SK-N-SH treated with all-trans-retinoic acid at 6 μM for 48 hours (cell line): ENCODE measurements around the gene EPC2.

Source experiments
- ATAC-seq: fragments of 200-7000 bp; cut with Tn5 transposase; 3 replicates; pipeline ENCODE4 v1.9.1; 2020; ENCODE audit warnings: mild to moderate bottlenecking, moderate library complexity
- ARNTL ChIP-seq: fragments of 450-650 bp; formaldehyde crosslinking; IDR thresholded peaks from 2 replicates; pipeline ENCODE4 v1.5.0; 2020; ENCODE audit warnings: low read depth, mild to moderate bottlenecking, moderate library complexity, borderline replicate concordance
- BACH2 ChIP-seq: fragments of 250-450 bp; sonication (Bioruptor Pico); IDR thresholded peaks from 2 replicates; pipeline ENCODE4 v1.9.0; 2021; ENCODE audit warnings: mild to moderate bottlenecking, borderline replicate concordance
- CREB5 ChIP-seq: fragments of 250-450 bp; sonication (Bioruptor Pico); IDR thresholded peaks from 2 replicates; pipeline ENCODE4 v1.5.1; 2020; ENCODE audit warnings: low read depth, mild to moderate bottlenecking, moderate library complexity
- CSDC2 ChIP-seq: fragments of 250-450 bp; sonication (Bioruptor Pico); IDR thresholded peaks from 2 replicates; pipeline ENCODE4 v1.5.0; 2020; ENCODE audit warnings: mild to moderate bottlenecking, moderate library complexity
- CSRNP3 ChIP-seq: fragments of 250-450 bp; sonication (Bioruptor Pico); IDR thresholded peaks from 2 replicates; pipeline ENCODE4 v1.5.1; 2021; ENCODE audit warnings: mild to moderate bottlenecking, moderate library complexity
- ESRRG ChIP-seq: fragments of 250-450 bp; sonication (Bioruptor Pico); IDR thresholded peaks from 2 replicates; pipeline ENCODE4 v1.6.1; 2021; ENCODE audit warnings: mild to moderate bottlenecking
- GLIS3 ChIP-seq: fragments of 250-450 bp; sonication (Bioruptor Pico); IDR thresholded peaks from 2 replicates; pipeline ENCODE4 v1.5.0; 2020; ENCODE audit warnings: mild to moderate bottlenecking, moderate library complexity
- ISL1 ChIP-seq: fragments of 250-450 bp; sonication (Bioruptor Pico); IDR thresholded peaks from 2 replicates; pipeline ENCODE4 v2.1.2; 2022; ENCODE audit warnings: mild to moderate bottlenecking, moderate library complexity
- OSR1 ChIP-seq: fragments of 250-450 bp; sonication (Bioruptor Pico); IDR thresholded peaks from 2 replicates; pipeline ENCODE4 v1.8.0; 2022; ENCODE audit warnings: moderate library complexity, mild to moderate bottlenecking, inconsistent platforms
- PPARA ChIP-seq: fragments of 250-450 bp; sonication (Bioruptor Pico); IDR thresholded peaks from 2 replicates; pipeline ENCODE4 v1.5.0; 2020; ENCODE audit warnings: mild to moderate bottlenecking, borderline replicate concordance
- RARB ChIP-seq: fragments of 250-450 bp; sonication (Bioruptor Pico); IDR thresholded peaks from 2 replicates; pipeline ENCODE4 v1.8.0; 2021; ENCODE audit warnings: mild to moderate bottlenecking, moderate library complexity
- SNAI2 ChIP-seq: fragments of 250-450 bp; sonication (Bioruptor Pico); IDR thresholded peaks from 2 replicates; pipeline ENCODE4 v1.5.0; 2020; ENCODE audit warnings: mild to moderate bottlenecking, moderate library complexity
- TCF4 ChIP-seq: fragments of 250-450 bp; sonication (Bioruptor Pico); IDR thresholded peaks from 2 replicates; pipeline ENCODE4 v1.8.0; 2021; ENCODE audit warnings: mild to moderate bottlenecking, moderate library complexity, borderline replicate concordance
- TOX ChIP-seq: fragments of 250-450 bp; sonication (Bioruptor Pico); IDR thresholded peaks from 2 replicates; pipeline ENCODE4 v1.8.0; 2021; ENCODE audit warnings: mild to moderate bottlenecking, moderate library complexity, borderline replicate concordance
- ZC3H10 ChIP-seq: fragments of 250-450 bp; sonication (Bioruptor Pico); IDR thresholded peaks from 2 replicates; pipeline ENCODE4 v1.5.1; 2021; ENCODE audit warnings: mild to moderate bottlenecking, moderate library complexity
- ZFP3 ChIP-seq: fragments of 250-450 bp; sonication (Bioruptor Pico); IDR thresholded peaks from 2 replicates; pipeline ENCODE4 v1.5.0; 2020; ENCODE audit warnings: mild to moderate bottlenecking, moderate library complexity
- ZFP30 ChIP-seq: fragments of 450-650 bp; formaldehyde crosslinking; IDR thresholded peaks from 2 replicates; pipeline ENCODE4 v1.5.0; 2022; ENCODE audit warnings: mild to moderate bottlenecking, moderate library complexity
- ZNF565 ChIP-seq: fragments of 450-650 bp; formaldehyde crosslinking; conservative IDR thresholded peaks from 2 replicates; pipeline ENCODE4 v1.5.0; 2020; ENCODE audit warnings: low read depth, mild to moderate bottlenecking, moderate library complexity
- ZNF70 ChIP-seq: fragments of 450-650 bp; formaldehyde crosslinking; IDR thresholded peaks from 2 replicates; pipeline ENCODE4 v1.5.0; 2020; ENCODE audit warnings: mild to moderate bottlenecking, moderate library complexity
- ZNF8 ChIP-seq: fragments of 450-650 bp; formaldehyde crosslinking; IDR thresholded peaks from 2 replicates; pipeline ENCODE4 v1.5.0; 2020; ENCODE audit warnings: mild to moderate bottlenecking, moderate library complexity
- TF ChIP-seq, protein P1 (sequence below): fragments of 250-450 bp; sonication (Bioruptor Pico); IDR thresholded peaks from 2 replicates; pipeline ENCODE4 v1.5.0; 2020; ENCODE audit warnings: mild to moderate bottlenecking, moderate library complexity
- TF ChIP-seq, protein P2 (sequence below): fragments of 250-450 bp; sonication (Bioruptor Pico); IDR thresholded peaks from 2 replicates; pipeline ENCODE4 v1.8.0; 2021; ENCODE audit warnings: low read depth, mild to moderate bottlenecking, moderate library complexity, borderline replicate concordance

Gene EPC2

GRCh38 chr2:148764815-148765214 lies 120.3 kb downstream of the EPC2 start (continued):
- TF ChIP-seq, protein P1, sequence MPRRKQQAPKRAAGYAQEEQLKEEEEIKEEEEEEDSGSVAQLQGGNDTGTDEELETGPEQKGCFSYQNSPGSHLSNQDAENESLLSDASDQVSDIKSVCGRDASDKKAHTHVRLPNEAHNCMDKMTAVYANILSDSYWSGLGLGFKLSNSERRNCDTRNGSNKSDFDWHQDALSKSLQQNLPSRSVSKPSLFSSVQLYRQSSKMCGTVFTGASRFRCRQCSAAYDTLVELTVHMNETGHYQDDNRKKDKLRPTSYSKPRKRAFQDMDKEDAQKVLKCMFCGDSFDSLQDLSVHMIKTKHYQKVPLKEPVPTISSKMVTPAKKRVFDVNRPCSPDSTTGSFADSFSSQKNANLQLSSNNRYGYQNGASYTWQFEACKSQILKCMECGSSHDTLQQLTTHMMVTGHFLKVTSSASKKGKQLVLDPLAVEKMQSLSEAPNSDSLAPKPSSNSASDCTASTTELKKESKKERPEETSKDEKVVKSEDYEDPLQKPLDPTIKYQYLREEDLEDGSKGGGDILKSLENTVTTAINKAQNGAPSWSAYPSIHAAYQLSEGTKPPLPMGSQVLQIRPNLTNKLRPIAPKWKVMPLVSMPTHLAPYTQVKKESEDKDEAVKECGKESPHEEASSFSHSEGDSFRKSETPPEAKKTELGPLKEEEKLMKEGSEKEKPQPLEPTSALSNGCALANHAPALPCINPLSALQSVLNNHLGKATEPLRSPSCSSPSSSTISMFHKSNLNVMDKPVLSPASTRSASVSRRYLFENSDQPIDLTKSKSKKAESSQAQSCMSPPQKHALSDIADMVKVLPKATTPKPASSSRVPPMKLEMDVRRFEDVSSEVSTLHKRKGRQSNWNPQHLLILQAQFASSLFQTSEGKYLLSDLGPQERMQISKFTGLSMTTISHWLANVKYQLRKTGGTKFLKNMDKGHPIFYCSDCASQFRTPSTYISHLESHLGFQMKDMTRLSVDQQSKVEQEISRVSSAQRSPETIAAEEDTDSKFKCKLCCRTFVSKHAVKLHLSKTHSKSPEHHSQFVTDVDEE, result no peak
- TF ChIP-seq ZFP3 (CRISPR knock-in tag) (no peak), ESRRG (CRISPR knock-in tag) (no peak), PPARA (CRISPR knock-in tag) (no peak), RARB (no peak)

GRCh38 chr2:148770047-148770446 lies 125.5 kb downstream of the EPC2 start:
- TF ChIP-seq ZNF565 (CRISPR knock-in tag), result no peak
- TF ChIP-seq CREB5 (CRISPR knock-in tag), result no peak
- ATAC-seq, result no peak

DNA sequence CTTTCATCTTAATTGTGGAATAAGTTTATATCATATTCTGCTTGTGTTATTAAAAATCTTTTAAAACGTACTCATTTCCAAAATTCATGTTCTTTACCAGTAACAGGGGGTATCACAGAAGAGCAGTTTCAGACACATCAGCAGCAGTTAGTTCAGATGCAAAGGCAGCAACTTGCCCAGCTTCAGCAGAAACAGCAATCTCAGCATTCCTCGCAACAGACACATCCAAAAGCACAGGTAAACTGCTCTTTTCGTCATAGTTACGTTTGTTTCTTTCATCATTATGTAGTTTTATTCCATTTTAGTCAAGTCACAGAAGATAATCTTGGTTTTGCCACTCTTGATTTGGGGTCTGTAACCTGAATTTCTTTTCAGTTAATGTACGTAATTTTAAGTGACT lies 137.0 kb downstream of the EPC2 start:
- no peak for ATAC-seq
- TF ChIP-seq PPARA (CRISPR knock-in tag) (no peak), GLIS3 (CRISPR knock-in tag) (no peak), TOX (CRISPR knock-in tag) (no peak), CSRNP3 (CRISPR knock-in tag) (no peak), ZNF70 (CRISPR knock-in tag) (no peak), ZNF8 (CRISPR knock-in tag) (no peak), ZC3H10 (CRISPR knock-in tag) (no peak), ZFP3 (CRISPR knock-in tag) (no peak), ZNF565 (CRISPR knock-in tag) (no peak)
- TF ChIP-seq, protein P2, sequence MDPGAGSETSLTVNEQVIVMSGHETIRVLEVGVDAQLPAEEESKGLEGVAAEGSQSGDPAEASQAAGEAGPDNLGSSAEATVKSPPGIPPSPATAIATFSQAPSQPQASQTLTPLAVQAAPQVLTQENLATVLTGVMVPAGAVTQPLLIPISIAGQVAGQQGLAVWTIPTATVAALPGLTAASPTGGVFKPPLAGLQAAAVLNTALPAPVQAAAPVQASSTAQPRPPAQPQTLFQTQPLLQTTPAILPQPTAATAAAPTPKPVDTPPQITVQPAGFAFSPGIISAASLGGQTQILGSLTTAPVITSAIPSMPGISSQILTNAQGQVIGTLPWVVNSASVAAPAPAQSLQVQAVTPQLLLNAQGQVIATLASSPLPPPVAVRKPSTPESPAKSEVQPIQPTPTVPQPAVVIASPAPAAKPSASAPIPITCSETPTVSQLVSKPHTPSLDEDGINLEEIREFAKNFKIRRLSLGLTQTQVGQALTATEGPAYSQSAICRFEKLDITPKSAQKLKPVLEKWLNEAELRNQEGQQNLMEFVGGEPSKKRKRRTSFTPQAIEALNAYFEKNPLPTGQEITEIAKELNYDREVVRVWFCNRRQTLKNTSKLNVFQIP (CRISPR knock-in tag), result no peak
- TF ChIP-seq, all 23 proteins: peak for 0

- no peak for ATAC-seq
- TF ChIP-seq ARNTL (CRISPR knock-in tag), result no peak
- no peak for TF ChIP-seq CSRNP3 (CRISPR knock-in tag)
- TF ChIP-seq CREB5 (CRISPR knock-in tag), result no peak
- TF ChIP-seq ZNF8 (CRISPR knock-in tag), result no peak
- TF ChIP-seq CSDC2 (CRISPR knock-in tag), result no peak
- TF ChIP-seq OSR1, result no peak
- TF ChIP-seq BACH2 (CRISPR knock-in tag), result no peak
- TF ChIP-seq SNAI2 (CRISPR knock-in tag), result no peak
- no peak for TF ChIP-seq PPARA (CRISPR knock-in tag)
- no peak for TF ChIP-seq ISL1 (CRISPR knock-in tag)
- no peak for TF ChIP-seq TCF4 (CRISPR knock-in tag)
- no peak for TF ChIP-seq GLIS3 (CRISPR knock-in tag)
- no peak for TF ChIP-seq ZNF565 (CRISPR knock-in tag)
- TF ChIP-seq ZFP30 (CRISPR knock-in tag), result no peak
- TF ChIP-seq ZC3H10 (CRISPR knock-in tag), result no peak
- TF ChIP-seq RARB, result no peak
- no peak for TF ChIP-seq TOX (CRISPR knock-in tag)
- TF ChIP-seq, protein P2 (CRISPR knock-in tag), result no peak
Observed at GRCh38 chr2:148789059-148789458, 144.5 kb downstream of the EPC2 start.
